ENCODE results near the gene USP8.

- no peak for TF ChIP-seq POLR2A (IDR thresholded peaks at IDR 0.05)
- TF ChIP-seq CTCF (IDR thresholded peaks at IDR 0.05) = no peak
These were observed 81.9 kb downstream of the USP8 start for GRCh38 chr15:50506121-50506520.

All from lower leg skin (tissue), 3 donors.